ENCODE results near the gene DGKI. TPM values are rescaled to one million over a fixed set of nuclear protein-coding genes. Genes with fewer than 3 reads are reported as not detected.

Gene DGKI
- total and polyA plus RNA-seq, 4 donors = 0.01 to 0.37 (median 0.31) TPM

DNA sequence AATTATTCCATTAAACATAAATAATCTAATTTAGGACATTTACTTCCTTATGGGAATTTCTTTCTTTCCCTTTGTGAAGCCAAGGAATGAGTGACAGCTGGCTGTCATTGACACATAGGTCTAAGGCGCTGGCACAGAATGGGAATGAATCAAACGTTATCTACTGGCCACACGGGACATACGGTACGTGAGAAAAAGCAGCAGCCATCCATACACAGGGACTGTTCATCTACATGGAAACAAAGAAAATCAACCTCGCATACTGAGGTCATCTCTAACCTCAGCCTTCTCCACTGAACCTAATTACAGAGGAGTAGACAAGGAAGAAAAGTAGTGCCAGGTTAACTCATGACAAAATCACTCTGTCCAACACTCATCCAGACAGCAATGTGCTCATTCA is 376.9 kb downstream of the DGKI start:
- H3K36me3 ChIP-seq (ENCODE audit: control insufficient read depth in 4 of 4, insufficient read depth in 3 of 4, low read depth in 1 of 4, low read length in 3 of 4) = no peaks in the 10 kb centered on the region
- no peaks in the 10 kb centered on the region for H3K27me3 ChIP-seq (ENCODE audit: control insufficient read depth in 4 of 4, insufficient read depth in 4 of 4, low read length in 3 of 4)
- 81% methylated on average over 6 of the region's 6 CpGs for WGBS
- DNase-seq (ENCODE audit: low spot score) = no peak
- H3K4me3 ChIP-seq (ENCODE audit: low read depth in 1 of 3, low read length in 3 of 3) = no peak overlapping the region
- H3K9me3 ChIP-seq (ENCODE audit: control insufficient read depth in 4 of 4, low read length in 3 of 4) = no peaks in the 10 kb centered on the region
- TF ChIP-seq CTCF (IDR thresholded peaks at IDR 0.05; ENCODE audit: low read depth, low read length, missing input control) = no peak
- TF ChIP-seq GABPA (IDR thresholded peaks at IDR 0.05 in 1 of 2, conservative IDR thresholded peaks at IDR 0.05 in 1 of 2) = no peak
- no peak for TF ChIP-seq FOXA1 (IDR thresholded peaks at IDR 0.05)
- TF ChIP-seq RAD21 (IDR thresholded peaks at IDR 0.05) = no peak
- no peak overlapping the region for H3K27ac ChIP-seq (ENCODE audit: low read depth in 1 of 2, low read length in 2 of 2)
- H3K9ac ChIP-seq (ENCODE audit: low read depth in 1 of 2, low read length in 2 of 2) = no peak overlapping the region
- no peaks in the 10 kb centered on the region for H3K4me1 ChIP-seq (ENCODE audit: control insufficient read depth in 4 of 4, insufficient read depth in 4 of 4, low read length in 3 of 4)

GRCh38 chr7:137469191-137469811 is 377.5 kb downstream of the DGKI start:
- Histone ChIP-seq H3K9ac (ENCODE audit: low read depth in 1 of 2, low read length in 2 of 2) (no peak overlapping the region), H3K36me3 (ENCODE audit: control insufficient read depth in 4 of 4, insufficient read depth in 3 of 4, low read depth in 1 of 4, low read length in 3 of 4) (no peaks in the 10 kb centered on the region), H3K27ac (ENCODE audit: low read depth in 1 of 2, low read length in 2 of 2) (no peak overlapping the region), H3K4me3 (ENCODE audit: low read depth in 1 of 3, low read length in 3 of 3) (no peak overlapping the region), H3K4me1 (ENCODE audit: control insufficient read depth in 4 of 4, insufficient read depth in 4 of 4, low read length in 3 of 4) (no peaks in the 10 kb centered on the region), H3K9me3 (ENCODE audit: control insufficient read depth in 4 of 4, low read length in 3 of 4) (peaks cover 0 to 2% (median 0%) of the 10 kb centered on the region in 4 donors), H3K27me3 (ENCODE audit: control insufficient read depth in 4 of 4, insufficient read depth in 4 of 4, low read length in 3 of 4) (no peaks in the 10 kb centered on the region)
- DNase-seq (ENCODE audit: low spot score) = no peak
- WGBS = 65% methylated on average over 5 of the region's 5 CpGs
- no peak for TF ChIP-seq EGR1 (IDR thresholded peaks at IDR 0.05; ENCODE audit: low read depth in 2 of 2)
- no peak for TF ChIP-seq YY1 (IDR thresholded peaks at IDR 0.05)
- no peak for TF ChIP-seq FOXA2 (IDR thresholded peaks at IDR 0.05)
- TF ChIP-seq NR2F2 (IDR thresholded peaks at IDR 0.05) = no peak
- TF ChIP-seq JUND (IDR thresholded peaks at IDR 0.05) = no peak
- no peak for TF ChIP-seq RXRA (IDR thresholded peaks at IDR 0.05)
- TF ChIP-seq HNF4G (IDR thresholded peaks at IDR 0.05) = no peak
- TF ChIP-seq, protein P1, sequence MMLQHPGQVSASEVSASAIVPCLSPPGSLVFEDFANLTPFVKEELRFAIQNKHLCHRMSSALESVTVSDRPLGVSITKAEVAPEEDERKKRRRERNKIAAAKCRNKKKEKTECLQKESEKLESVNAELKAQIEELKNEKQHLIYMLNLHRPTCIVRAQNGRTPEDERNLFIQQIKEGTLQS (IDR thresholded peaks at IDR 0.05) = no peak
- TF ChIP-seq RAD21 (IDR thresholded peaks at IDR 0.05) = no peak
- no peak for TF ChIP-seq FOXA1 (IDR thresholded peaks at IDR 0.05)
- TF ChIP-seq SP1 (IDR thresholded peaks at IDR 0.05) = no peak
- no peak for TF ChIP-seq ZBTB33 (IDR thresholded peaks at IDR 0.05)
- no peak for TF ChIP-seq MAX (IDR thresholded peaks at IDR 0.05)
- no peak for TF ChIP-seq HNF4A (conservative IDR thresholded peaks at IDR 0.05)
- TF ChIP-seq GABPA (IDR thresholded peaks at IDR 0.05 in 1 of 2, conservative IDR thresholded peaks at IDR 0.05 in 1 of 2) = no peak
- TF ChIP-seq, protein P2, sequence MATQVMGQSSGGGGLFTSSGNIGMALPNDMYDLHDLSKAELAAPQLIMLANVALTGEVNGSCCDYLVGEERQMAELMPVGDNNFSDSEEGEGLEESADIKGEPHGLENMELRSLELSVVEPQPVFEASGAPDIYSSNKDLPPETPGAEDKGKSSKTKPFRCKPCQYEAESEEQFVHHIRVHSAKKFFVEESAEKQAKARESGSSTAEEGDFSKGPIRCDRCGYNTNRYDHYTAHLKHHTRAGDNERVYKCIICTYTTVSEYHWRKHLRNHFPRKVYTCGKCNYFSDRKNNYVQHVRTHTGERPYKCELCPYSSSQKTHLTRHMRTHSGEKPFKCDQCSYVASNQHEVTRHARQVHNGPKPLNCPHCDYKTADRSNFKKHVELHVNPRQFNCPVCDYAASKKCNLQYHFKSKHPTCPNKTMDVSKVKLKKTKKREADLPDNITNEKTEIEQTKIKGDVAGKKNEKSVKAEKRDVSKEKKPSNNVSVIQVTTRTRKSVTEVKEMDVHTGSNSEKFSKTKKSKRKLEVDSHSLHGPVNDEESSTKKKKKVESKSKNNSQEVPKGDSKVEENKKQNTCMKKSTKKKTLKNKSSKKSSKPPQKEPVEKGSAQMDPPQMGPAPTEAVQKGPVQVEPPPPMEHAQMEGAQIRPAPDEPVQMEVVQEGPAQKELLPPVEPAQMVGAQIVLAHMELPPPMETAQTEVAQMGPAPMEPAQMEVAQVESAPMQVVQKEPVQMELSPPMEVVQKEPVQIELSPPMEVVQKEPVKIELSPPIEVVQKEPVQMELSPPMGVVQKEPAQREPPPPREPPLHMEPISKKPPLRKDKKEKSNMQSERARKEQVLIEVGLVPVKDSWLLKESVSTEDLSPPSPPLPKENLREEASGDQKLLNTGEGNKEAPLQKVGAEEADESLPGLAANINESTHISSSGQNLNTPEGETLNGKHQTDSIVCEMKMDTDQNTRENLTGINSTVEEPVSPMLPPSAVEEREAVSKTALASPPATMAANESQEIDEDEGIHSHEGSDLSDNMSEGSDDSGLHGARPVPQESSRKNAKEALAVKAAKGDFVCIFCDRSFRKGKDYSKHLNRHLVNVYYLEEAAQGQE (IDR thresholded peaks at IDR 0.05) = no peak
- no peak for TF ChIP-seq CTCF (IDR thresholded peaks at IDR 0.05; ENCODE audit: low read depth, low read length, missing input control)
- TF ChIP-seq TAF1 (conservative IDR thresholded peaks at IDR 0.05) = no peak
